NCI-H1417 treated with DMSO at 0.1 percent for 48 hours (cell line): ENCODE results near the gene CCDC106.

Experiments used
- DNase-seq: peaks from one replicate; lab custom pipeline; 2025; lab: John Stamatoyannopoulos, UW

Gene CCDC106

DNA sequence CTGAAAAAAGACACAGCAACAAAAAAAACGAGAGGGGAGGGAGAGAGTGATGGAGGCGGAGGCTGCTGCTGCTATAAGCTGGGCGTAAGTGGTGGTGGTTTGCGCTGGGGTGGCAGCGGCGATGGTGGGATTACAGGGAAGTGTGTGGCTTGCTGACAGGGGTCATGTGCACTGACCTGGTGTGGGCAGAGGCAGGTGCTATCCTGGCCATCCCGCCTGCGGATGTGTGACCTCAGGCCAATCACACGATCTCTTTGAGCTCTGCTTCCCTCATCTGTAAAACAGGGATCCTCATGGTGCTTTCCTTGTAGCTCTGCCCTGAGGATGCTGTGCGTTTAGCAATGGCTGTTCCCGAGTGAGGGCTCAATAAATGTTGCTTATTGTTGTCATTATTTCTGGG, 10.5 kb upstream of the CCDC106 start:
- no peak for DNase-seq

DNA sequence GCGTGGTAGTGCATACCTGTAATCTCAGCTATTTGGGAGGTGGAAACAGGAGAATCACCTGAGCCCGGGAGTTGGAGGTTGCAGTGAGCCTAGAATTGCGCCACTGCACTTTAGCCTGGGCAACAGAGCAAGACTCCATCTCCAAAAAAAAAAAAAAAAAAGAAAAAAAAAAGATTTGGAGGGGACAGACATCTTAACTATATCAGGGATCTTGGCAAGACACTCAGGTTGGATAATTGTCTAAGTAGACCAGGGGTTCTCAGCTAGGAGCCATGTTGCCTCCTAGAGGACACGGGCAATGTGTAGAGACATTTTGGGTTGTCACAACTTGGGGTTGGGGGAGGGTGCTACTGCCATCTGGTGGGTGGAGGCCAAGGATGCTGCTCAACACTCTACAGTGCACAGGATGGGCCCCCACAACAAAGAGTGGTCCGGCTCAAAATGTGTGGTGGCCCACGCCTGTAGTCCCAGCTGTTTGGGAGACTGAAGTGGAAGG, 9.1 kb upstream of the CCDC106 start:
- DNase-seq, result no peak

DNA sequence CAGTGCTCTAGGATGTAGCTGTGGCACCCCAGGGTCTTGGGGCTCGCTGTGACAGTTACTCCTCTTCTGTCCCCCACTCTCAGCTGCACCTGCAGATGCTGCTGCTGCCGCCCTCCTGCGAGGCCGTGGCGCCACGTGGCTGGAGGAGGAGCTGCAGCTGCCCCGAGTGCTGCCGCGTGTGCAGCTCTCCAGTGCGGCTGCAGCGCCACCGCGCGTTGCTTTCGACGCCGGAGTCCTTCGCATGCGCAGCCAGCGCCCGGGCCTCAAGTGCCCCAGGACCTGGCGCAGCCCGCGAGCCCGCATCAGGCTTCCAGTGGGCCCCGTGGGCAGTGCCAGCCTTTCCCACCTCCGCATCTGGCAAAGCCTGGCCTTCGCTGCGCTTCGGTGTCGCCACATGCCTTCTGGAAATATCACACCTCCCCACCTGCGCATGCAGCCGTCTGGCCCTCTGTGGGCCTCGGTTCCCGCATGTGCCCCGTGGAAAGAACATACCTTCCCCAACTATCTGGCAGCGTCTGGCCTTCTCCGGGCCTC, 7.9 kb upstream of the CCDC106 start:
- DNase-seq, result no peak

DNA sequence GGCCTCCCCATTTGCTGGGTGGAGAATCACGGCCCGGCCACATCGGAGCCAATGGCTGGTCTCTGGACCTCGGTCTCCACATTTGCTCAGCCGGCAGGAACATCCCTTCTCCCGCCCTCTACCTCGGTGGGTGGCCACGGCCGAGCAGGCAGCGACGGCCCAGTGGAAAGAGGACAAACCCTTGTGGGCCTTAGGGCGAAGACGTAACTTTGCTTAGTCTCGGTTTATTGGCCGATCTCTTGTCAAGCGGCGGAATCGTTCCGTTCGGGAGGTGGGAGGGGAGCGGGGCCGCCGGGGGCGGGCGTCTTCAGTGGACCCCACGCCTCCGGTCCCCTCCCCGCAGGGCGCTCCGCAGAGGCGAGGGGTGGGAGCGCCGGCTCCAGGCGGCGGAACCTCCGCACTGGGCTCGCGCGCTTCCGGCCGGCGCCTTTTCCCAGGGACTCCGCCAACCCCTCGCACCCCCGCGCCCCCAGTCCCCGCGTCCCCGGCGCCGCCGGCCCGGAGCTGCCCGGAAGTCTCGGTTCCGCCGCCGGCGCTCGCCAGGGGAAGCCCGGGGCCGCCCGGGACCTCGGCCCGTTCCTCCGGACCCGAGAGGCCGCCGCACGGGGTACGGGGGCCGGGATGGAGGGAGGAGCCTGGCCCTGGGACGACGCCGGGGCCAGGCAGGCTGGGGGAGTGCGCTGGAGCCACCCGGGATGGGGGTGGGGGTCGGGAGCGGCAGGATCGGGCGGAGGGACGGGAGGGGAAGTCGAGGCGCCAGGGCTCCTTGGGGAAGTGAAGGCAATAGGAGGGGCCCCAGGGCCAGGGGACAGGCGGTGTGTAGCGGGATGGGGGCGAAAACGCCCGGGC, 7.2 kb upstream of the CCDC106 start, which contains the start of gene ZNF580:
Gene ZNF580, plus strand, starts transcription at position 426 of the 849 bp plus-strand sequence. CDS start 1,507 bp downstream, outside the sequence.
- DNase-seq, result no peak

DNA sequence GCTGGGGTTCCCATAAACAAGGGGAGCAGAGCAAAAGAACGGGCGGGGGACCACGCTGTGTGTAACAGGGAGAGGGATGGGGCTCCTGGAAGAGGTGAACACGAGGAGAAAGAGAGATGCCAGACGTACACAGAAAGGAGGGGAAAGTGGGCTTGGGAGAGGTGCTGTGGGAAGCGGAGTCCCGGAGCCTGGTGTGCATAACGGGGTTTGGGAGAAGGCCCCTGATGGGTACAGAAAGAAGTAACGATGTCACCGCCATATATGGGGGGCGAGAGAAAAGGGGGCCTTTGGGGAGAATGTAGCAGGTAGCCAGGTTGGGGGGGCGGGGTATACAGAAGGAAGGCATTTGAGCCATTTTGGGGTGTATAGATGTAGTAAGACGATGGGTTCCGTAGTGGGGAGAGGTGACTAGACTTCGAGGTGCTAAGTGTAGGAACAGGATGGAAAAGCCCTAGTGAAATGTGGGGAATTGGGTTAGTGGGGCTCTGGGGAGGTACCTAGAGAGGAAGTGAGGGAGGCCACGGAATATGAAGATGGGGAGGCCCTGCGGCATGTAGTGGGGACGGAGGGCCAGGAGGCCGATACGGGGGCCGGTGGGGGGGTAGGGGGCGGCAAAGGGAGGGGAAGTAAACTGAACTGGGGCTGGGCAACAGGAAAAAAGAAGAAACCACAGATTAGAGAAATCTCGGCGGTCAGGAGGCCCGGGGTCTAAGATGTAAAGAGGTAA, 6.4 kb upstream of the CCDC106 start:
- DNase-seq, result no peak

DNA sequence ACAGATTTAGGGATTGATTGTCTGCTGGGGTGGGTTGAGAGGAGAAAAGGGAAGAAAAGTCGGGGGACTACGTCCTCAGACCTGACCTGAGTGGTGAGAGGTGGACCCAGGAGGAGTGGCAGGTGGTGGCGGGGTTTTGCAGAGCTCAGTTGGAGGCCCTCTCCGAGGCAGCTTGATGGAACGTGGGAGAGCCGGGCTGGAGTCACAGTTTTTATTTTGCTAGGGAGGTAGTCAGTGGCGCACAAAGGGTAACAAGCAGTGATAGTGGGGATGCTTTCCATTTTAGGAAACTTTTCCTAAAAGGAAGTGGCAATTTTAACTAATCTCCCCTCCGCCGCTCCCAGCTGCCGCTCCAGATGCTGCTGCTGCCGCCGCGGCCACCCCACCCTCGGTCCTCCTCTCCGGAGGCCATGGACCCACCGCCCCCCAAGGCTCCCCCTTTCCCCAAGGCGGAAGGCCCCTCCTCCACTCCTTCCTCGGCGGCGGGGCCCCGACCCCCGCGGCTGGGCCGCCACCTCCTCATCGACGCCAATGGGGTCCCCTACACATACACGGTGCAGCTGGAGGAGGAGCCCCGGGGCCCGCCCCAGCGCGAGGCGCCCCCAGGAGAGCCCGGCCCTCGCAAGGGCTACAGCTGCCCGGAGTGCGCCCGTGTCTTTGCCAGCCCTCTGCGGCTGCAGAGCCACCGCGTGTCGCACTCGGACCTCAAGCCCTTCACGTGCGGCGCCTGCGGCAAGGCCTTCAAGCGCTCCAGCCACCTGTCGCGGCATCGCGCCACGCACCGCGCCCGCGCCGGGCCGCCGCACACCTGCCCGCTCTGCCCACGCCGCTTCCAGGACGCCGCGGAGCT, 5.6 kb upstream of the CCDC106 start:
- DNase-seq, result no peak

DNA sequence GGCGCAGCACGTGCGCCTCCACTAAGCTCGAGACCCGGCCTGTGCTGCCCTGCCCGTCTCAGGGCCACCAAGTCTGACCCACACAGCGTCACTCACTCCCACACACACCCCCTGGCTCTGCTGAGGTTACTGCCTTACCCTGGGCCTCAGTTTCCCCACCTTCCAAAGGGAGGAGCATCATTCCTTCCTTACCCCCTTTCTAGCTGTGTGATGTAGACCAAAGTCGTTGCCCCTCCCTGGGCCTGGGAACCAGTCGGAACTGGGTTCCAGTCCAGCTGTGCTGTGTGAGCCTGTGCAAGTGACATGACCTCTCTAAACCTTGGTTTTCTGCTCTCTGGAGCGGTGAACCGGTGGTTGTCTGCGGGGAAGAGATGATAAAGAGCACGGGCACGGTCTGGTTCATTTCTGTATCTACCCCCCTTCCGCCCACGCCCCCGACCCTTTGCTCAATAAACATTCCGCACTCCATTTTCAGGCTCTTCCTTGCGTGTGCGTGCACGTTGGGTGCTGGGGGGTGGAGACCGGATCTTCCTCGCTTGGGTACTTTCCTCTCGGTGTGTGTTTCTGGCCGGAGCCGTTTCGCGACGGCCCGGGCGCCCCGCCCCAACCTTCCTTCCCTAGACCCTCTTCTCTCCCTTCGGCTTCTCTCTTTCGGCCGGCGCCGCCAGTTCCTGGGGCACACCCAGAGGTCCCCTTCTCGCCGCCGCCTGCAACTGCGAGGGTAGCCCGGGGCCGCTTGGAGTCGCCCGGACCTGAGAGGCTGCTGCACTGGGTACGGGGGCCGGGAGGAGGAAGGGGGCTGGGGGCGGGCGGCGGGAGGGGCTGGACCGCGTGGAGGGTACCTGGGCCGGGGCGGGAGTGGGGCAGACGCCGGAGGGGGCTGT, 4.8 kb upstream of the CCDC106 start, which contains the start of gene ZNF581:
Gene ZNF581, plus strand, starts transcription at position 647 of the 884 bp plus-strand sequence. CDS start 923 bp downstream, outside the sequence.
- no peak for DNase-seq

DNA sequence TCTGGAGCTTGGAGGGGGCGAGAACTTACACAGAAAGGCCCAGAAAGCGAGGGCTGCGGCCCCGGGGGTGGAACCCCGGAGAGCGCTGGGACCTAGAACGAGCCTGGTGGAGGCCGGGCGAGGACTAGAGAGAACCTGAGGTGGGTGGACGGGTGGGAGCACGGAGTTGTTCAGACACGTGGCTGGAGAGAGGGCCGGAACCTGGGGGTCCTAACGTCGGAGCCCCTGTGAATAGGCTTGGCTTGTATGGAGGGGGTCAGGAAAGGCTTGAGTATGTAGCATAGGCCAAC, 4.2 kb upstream of the CCDC106 start:
- no peak for DNase-seq

DNA sequence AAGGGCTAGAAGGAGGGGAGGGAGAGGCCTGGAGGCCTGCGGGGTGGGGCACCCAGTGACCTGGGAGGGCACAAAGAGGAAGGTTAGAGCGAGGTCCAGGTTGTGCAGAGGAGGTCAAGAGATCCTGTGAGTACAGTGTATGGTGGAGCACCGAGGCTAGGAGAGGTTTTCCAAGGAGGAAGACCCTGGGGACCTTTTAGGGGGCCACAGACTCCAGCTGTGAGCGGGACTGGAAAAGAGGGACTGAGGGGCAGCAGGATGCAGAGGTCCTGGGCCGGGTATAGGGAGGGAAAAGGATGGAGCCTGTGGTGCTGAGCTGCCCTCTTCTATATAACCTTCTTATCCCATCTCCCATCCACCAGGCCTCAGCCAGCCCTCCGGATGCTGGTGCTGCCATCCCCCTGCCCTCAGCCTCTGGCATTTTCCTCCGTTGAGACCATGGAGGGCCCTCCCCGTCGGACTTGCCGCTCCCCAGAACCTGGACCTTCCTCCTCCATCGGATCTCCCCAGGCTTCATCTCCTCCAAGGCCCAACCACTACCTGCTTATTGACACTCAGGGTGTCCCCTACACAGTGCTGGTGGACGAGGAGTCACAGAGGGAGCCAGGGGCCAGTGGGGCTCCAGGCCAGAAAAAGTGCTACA, 3.7 kb upstream of the CCDC106 start:
- no peak for DNase-seq

DNA sequence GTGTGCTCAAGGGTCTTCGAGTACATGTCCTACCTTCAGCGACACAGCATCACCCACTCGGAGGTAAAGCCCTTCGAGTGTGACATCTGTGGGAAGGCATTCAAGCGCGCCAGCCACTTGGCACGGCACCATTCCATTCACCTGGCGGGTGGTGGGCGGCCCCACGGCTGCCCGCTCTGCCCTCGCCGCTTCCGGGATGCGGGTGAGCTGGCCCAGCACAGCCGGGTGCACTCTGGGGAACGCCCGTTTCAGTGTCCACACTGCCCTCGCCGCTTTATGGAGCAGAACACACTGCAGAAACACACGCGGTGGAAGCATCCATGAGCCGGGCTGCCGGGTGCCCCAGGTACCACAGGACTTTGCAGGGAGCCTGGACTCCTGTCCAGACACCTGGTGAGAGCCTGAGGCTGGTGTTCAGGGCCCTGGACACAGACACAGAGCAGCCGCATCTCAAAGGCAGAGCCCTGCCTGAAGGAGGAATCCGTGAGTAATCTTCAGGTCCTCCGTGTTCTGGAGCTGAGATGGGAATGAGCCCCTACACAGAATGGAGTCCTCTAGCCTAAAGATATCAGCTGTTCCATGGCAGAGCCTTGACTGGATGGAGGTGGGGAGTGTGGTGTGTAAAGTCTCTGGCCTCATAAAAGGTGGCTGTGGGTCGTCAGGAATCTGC, 3.0 kb upstream of the CCDC106 start:
- no peak for DNase-seq

DNA sequence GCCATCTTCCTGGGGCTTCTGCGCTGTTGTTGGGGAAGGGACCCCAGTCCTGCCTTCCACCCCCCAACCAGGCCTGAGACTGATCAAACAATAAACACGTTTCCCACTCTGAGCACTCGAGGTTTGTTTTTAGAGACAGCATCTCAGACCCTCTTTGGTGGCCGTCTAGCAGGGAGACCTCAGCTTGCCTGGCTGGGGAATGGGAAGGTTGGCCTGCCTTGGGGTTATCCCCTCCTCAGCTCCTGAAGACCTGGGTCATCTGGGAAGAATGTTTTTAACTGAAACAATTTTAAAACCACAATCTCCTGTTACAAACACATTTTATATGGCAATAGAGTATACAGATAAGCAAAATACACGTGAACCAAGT, 2.5 kb upstream of the CCDC106 start:
- no peak for DNase-seq

DNA sequence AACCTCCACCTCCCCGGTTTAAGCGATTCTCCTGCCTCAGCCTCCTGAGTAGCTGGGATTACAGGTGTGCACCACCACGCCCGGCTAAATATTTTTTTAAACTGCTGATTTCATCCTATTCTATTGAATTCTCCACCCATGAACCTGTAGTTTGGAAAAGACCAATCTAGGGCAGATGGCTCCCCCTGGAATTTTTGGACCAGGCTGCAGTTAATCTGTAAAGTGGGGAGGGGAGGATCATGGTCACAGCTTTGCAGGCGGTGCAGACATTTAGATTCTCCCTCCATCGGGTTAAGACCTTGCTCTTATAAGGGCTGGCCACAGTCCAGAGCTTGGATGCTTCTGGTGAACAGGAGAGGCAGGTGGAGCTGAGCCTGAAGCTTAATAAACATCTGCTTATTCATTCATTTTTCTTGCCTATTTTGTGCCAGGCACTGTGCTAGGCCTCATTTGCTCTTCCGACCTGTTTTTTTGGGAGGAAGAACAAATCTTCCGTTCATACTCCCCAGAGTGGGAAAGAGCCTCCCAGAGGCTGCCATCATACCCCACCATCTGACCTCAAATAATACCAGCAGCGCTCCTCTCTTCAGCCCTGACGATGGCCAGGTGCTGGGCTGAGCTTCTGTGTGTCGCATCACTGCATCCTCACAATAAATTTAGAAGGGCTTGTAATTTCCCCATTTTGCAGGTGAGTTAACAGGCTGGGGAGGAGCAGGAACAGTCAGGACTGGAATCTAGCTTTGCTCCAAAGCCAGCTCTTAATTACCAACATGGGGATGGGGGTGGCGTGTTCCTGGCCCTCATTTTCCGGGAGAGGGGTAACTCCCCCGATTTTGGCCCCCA, 902 bp upstream of the CCDC106 start:
- no peak for DNase-seq

DNA sequence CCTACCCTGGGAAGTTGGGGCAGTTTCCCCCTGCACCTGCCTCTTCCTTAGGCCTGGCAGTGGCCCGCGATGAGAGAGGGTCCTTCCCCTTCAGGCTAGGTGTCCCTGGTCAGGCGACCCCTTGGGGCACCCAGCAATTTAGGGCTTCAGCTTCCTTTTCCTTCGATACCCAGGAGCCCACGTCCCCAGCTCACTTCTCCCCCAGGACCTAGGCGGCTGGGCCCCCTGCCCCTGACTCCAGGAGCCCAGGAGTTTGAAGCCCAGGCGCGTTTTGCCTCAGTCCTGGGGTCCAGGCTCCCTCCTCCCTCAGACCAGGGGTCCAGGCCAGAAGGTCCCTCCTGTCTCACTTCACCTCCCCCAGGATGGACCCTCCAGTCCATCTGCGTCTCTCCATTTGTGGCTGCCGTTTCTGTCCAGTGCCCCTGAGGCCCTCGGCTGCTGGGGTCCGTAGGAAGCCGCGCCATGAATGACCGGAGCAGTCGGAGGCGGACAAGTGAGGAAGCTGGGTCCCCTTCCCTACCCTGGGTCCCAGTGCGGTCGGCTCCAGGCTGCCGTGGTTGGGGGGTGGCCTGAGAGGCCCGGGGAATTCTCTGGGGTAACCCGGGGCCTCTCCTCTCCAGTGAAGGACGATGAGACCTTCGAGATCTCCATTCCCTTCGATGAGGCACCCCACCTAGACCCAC, 714 bp downstream of the CCDC106 start:
- DNase-seq, result no peak

DNA sequence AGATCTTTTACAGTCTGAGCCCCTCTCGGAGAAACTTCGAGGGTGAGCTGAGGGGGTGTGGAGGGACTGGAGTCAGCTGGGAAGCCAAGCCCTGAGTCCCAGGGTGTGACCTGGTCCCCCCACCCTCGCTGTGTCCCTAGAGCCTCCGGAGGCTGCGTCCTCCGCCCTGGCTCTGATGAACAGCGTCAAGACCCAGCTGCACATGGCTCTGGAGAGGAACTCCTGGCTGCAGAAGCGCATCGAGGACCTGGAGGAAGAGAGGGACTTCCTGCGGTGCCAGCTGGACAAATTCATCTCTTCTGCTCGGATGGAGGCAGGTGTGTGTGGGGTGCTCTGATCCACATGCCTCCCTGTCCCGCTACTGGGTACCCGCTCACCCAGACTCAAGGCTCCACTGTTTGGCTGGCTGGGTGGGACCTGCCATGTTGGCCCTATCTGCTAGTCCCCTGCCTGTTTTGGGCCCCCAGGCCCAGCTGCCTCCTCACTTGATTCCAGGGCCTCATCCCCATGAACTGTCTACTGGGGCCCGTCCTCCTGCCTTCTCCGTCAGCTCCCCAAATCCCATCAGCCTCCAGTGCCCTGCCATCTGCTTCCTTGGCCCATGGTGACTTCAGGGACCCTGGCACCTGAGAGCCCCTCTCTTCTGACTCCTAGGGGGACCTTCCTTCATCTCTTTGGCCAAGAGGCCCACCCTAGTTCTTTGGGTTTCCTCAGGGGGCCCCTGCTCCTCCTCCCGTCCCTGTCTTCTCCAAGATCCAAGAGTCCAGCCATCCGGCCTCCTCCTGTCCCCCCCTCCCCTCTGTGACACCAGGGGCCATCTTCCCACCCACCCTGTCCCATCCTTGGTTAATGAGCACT, 1.5 kb downstream of the CCDC106 start:
- DNase-seq, result no peak

DNA sequence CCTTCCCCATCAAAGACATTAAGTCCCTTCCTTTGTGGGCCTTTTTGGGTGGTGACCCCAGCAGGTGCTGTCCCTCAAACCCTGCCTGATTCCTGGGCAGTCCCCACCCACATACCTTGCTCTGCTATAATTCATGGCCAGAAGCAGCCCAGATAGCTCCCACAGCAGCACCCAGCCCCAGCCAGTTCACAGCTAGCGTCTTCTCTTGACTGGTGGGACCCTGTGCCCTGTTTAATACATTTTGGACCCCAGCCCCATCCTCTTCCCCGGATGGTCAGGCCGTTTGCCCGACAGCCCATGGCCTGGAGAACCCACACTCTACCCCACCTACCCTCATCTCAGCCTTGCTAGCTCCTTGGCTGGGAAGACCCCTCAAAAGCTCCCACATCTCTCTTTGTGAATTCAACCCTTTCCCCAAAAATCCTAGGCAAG, 2.1 kb downstream of the CCDC106 start:
- no peak for DNase-seq

DNA sequence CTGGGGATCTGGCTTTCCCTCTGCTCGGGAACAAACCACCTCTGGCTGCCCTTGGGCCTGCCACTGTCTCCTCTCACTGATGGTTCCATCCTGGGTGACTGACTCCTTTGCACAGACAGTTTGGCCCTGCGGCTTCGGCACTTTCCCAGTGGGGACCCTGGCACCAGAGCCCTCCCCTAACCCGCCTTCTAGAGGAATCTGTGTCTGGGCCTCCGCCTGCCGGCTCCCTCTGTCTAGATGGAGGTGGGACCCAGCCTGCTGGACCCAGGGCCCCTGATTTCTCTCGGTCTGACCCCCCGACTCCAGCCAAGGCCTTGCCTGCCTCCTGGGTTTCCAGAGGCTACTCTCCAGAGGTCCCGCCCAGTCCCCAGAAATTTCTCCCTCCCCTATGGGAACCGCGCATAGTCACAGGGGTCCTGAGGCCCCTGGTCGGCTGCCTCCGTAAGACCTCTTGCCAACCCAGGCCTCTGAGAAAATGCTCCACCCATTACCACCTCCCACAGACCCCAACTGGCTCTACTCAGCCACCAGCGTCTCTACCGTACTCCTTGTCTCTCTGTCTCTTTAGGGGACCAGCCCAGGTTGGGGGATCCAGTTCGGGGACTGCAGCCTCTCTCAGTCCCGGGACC, 2.7 kb downstream of the CCDC106 start:
- DNase-seq, result no peak

DNA sequence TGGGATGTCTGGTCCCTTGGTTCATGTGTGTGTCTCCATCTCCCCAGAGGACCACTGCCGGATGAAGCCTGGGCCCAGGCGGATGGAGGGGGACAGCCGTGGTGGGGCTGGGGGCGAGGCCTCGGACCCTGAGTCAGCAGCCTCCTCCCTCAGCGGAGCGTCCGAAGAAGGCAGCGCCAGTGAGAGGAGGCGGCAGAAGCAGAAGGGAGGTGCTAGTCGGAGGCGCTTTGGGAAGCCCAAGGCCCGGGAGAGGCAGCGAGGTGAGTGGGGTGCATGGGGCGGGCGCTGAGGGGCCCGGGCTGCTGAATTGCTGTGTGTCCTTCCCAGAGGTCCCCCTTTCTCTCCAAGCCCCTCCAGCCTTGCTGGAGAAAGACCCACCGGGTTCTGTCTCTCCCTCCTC, 3.2 kb downstream of the CCDC106 start:
- DNase-seq, result no peak
